H1 (cell line): ENCODE data around the gene KCTD7. TPM values are rescaled to one million over a fixed set of nuclear protein-coding genes. Genes with fewer than 3 reads are reported as not detected.
A peak's percentile ranks its signal among the peaks of the same experiment; 100 is the strongest.

Experiments
- ATF2 ChIP-seq: IDR thresholded peaks from 2 replicates; pipeline ENCODE4 v1.6.1; 2012; ENCODE audit warnings: low read length, inconsistent platforms
- ATF3 ChIP-seq: IDR thresholded peaks from 2 replicates; pipeline ENCODE4 v1.6.1; 2011; ENCODE audit warnings: low read depth, mild to moderate bottlenecking, low read length; ENCODE audit not compliant: insufficient read depth
- BACH1 ChIP-seq: IDR thresholded peaks from 2 replicates; pipeline ENCODE4 v1.6.1; 2012; ENCODE audit warnings: low read length, improper control_type of control experiment
- CBX8 ChIP-seq: fragments of 300-800, 300-1000 bp; sonication (generic); IDR thresholded peaks from 2 replicates; pipeline ENCODE4 v1.7.1; 2016; ENCODE audit warnings: low read depth, low read length, borderline replicate concordance
- CTBP2 ChIP-seq: IDR thresholded peaks from 2 replicates; pipeline ENCODE4 v1.7.0; 2011; ENCODE audit warnings: borderline replicate concordance, mild to moderate bottlenecking, moderate library complexity, mixed read lengths, low read length; ENCODE audit not compliant: insufficient read depth, insufficient read length
- FOSL1 ChIP-seq: IDR thresholded peaks from 2 replicates; pipeline ENCODE4 v1.6.1; 2011; ENCODE audit warnings: mild to moderate bottlenecking, low read depth, low read length, moderate library complexity; ENCODE audit not compliant: insufficient read depth
- GABPA ChIP-seq: IDR thresholded peaks from 2 replicates; pipeline ENCODE4 v1.6.1; 2011; ENCODE audit warnings: mild to moderate bottlenecking, low read length, moderate library complexity, borderline replicate concordance; ENCODE audit not compliant: insufficient read depth
- GTF2F1 ChIP-seq: IDR thresholded peaks from 2 replicates; pipeline ENCODE4 v1.6.1; 2012; ENCODE audit warnings: low read depth, low read length, improper control_type of control experiment, borderline replicate concordance
- JUN ChIP-seq: IDR thresholded peaks from 2 replicates; pipeline ENCODE4 v1.6.1; 2011; ENCODE audit warnings: low read depth, mild to moderate bottlenecking, improper control_type of control experiment, low read length
- JUND ChIP-seq: IDR thresholded peaks from 2 replicates; pipeline ENCODE4 v1.6.1; 2011; ENCODE audit warnings: mild to moderate bottlenecking, improper control_type of control experiment, low read length
- POLR2AphosphoS5 ChIP-seq: IDR thresholded peaks from 2 replicates; pipeline ENCODE4 v1.6.1; 2011; ENCODE audit warnings: low read depth, low read length
- POU5F1 ChIP-seq: IDR thresholded peaks from 2 replicates; pipeline ENCODE4 v1.6.1; 2011; ENCODE audit warnings: low read depth, mild to moderate bottlenecking, low read length, moderate library complexity
- RFX5 ChIP-seq: IDR thresholded peaks from 2 replicates; pipeline ENCODE4 v1.6.1; 2011; ENCODE audit warnings: low read depth, low read length, improper control_type of control experiment, borderline replicate concordance
- RNF2 ChIP-seq: fragments of 200-900, 300-1000 bp; sonication (generic); IDR thresholded peaks from 2 replicates; pipeline ENCODE4 v1.7.1; 2016; ENCODE audit warnings: borderline replicate concordance, low read depth, mild to moderate bottlenecking, antibody characterized with exemption, low read length; ENCODE audit not compliant: poor library complexity, severe bottlenecking; ENCODE audit errors: missing control alignments
- SAP30 ChIP-seq: fragments of 300-600 bp; sonication (generic); IDR thresholded peaks from 2 replicates; pipeline ENCODE4 v1.7.1; 2012; ENCODE audit warnings: low read length, moderate library complexity, mild to moderate bottlenecking, inconsistent platforms; ENCODE audit not compliant: insufficient read depth, insufficient replicate concordance
- SIN3A ChIP-seq, 2 experiments: IDR thresholded peaks in 1 of 2; conservative IDR thresholded peaks in 1 of 2; 2 replicates each; pipeline ENCODE4 v1.6.1; 2011 to 2012; ENCODE audit warnings: low read length in 2 of 2, improper control_type of control experiment in 1 of 2, low read depth in 1 of 2, mild to moderate bottlenecking in 1 of 2
- SP1 ChIP-seq: IDR thresholded peaks from 2 replicates; pipeline ENCODE4 v1.6.1; 2011; ENCODE audit warnings: low read depth, low read length
- SP2 ChIP-seq: IDR thresholded peaks from 2 replicates; pipeline ENCODE4 v1.6.1; 2012; ENCODE audit warnings: mild to moderate bottlenecking, low read length, inconsistent platforms
- SUZ12 ChIP-seq: fragments of 200-600 bp; sonication (generic); IDR thresholded peaks from 2 replicates; pipeline ENCODE4 v1.6.1; 2012; ENCODE audit warnings: mild to moderate bottlenecking, inconsistent platforms, low read length, moderate library complexity, mixed read lengths
- TAF1 ChIP-seq: IDR thresholded peaks from 2 replicates; pipeline ENCODE4 v1.6.1; 2011; ENCODE audit warnings: mild to moderate bottlenecking, low read depth, low read length
- TEAD4 ChIP-seq: IDR thresholded peaks from 2 replicates; pipeline ENCODE4 v1.6.1; 2012; ENCODE audit warnings: low read depth, low read length, inconsistent platforms, mixed read lengths
- polyA plus RNA-seq, 7 experiments: library from polyadenylated mRNA; depleted of rRNA in 3 of 7; stranded (reverse) in 5 of 7; unstranded in 2 of 7; fragments of >200 nt in 5 of 7; fragments of 200-250 nt in 2 of 7; gene quantifications; 1 replicate in 5 of 7; 2 replicates in 1 of 7; 4 replicates in 1 of 7; pipeline versions ENCODE4 v1.2.1 to v1.2.3, GENCODE V29; 2011 to 2013; ENCODE audit warnings: missing spikeins in 2 of 7, mixed read lengths in 2 of 7
- total RNA-seq: library from RNA; stranded (reverse); fragmentation: NEBNext Ultra II Directional; extraction: Animal tissue kit (Norgen Biotek cat#: 25700); gene quantifications from 2 replicates; pipeline ENCODE4 v1.2.1, GENCODE V29; 2021

KCTD7 gene
- total and polyA plus RNA-seq, 2 of the 8 experiments (the other 6 are each of a cell fraction or from before 2014, with no cell fraction given) = 8.6 to 11.9 TPM

GRCh38 chr7:66591799-66592596 is 36.7 kb upstream of the KCTD7 start (continued):
- TF ChIP-seq SP2 (no peak), RNF2 (no peak), TAF1 (peak; percentile 70), JUND (no peak), POU5F1 (no peak), SUZ12 (no peak), SP1 (no peak), TEAD4 (peak; percentile 92), CBX8 (no peak), CTBP2 (no peak), GTF2F1 (no peak), ATF2 (no peak), FOSL1 (no peak), SIN3A (conservative IDR thresholded peaks at IDR 0.05 in 1 of 2, IDR thresholded peaks at IDR 0.05 in 1 of 2; ENCODE audit: low read depth in 1 of 2, low read length in 2 of 2) (peak in 1 of 2 experiments; percentile 47; a peak in 2 of 4 replicates), GABPA (peak; percentile 77; the same call in 1 of the 2 replicates), POLR2AphosphoS5 (peak; percentile 96), SAP30 (no peak), JUN (no peak), BACH1 (peak; percentile 36; the same call in 1 of the 2 replicates), RFX5 (no peak), ATF3 (no peak)
